H9 (cell line): ENCODE measurements around the gene FAM9C. TPM values are rescaled to one million over a fixed set of nuclear protein-coding genes. Genes with fewer than 3 reads are reported as not detected.

Experiments used
- DNase-seq: peaks from one replicate; pipeline ENCODE4 v3.0.0-alpha.2; 2017
- H2AFZ ChIP-seq: one replicate; pipeline ENCODE4 v1.6.1; 2013; ENCODE audit warnings: mild to moderate bottlenecking, low read length, control low read depth, moderate library complexity
- H2AK5ac ChIP-seq: 2 replicates; pipeline ENCODE4 v1.6.1; 2013; ENCODE audit warnings: low read length, control low read depth, mixed read lengths; ENCODE audit not compliant: insufficient read length
- H2BK120ac ChIP-seq: one replicate; pipeline ENCODE4 v1.6.1; 2013; ENCODE audit warnings: low read depth, mild to moderate bottlenecking, low read length, control low read depth, inconsistent platforms; ENCODE audit not compliant: poor library complexity, severe bottlenecking
- H2BK12ac ChIP-seq: 2 replicates; pipeline ENCODE4 v1.6.1; 2013; ENCODE audit warnings: low read length, control low read depth, mixed read lengths, low read depth; ENCODE audit not compliant: insufficient read length
- H2BK15ac ChIP-seq: 2 replicates; pipeline ENCODE4 v1.6.1; 2013; ENCODE audit warnings: low read depth, low read length, control low read depth
- H2BK20ac ChIP-seq: one replicate; pipeline ENCODE4 v1.6.1; 2013; ENCODE audit warnings: low read depth, mild to moderate bottlenecking, low read length, control low read depth, inconsistent platforms; ENCODE audit not compliant: poor library complexity, severe bottlenecking
- H2BK5ac ChIP-seq: 2 replicates; pipeline ENCODE4 v1.6.1; 2013; ENCODE audit warnings: low read length, control low read depth, mixed read lengths; ENCODE audit not compliant: insufficient read length
- H3K14ac ChIP-seq: 2 replicates; pipeline ENCODE4 v1.6.1; 2013; ENCODE audit warnings: low read length, control low read depth; ENCODE audit not compliant: insufficient read depth
- H3K18ac ChIP-seq: 2 replicates; pipeline ENCODE4 v1.6.1; 2013; ENCODE audit warnings: low read depth, mild to moderate bottlenecking, mixed read lengths, low read length, control low read depth; ENCODE audit not compliant: insufficient read length
- H3K23ac ChIP-seq: 2 replicates; pipeline ENCODE4 v1.6.1; 2013; ENCODE audit warnings: low read length, control low read depth, mixed read lengths, low read depth; ENCODE audit not compliant: insufficient read length
- H3K23me2 ChIP-seq: 2 replicates; pipeline ENCODE4 v1.6.1; 2013; ENCODE audit warnings: low read depth, mild to moderate bottlenecking, mixed read lengths, low read length, control low read depth; ENCODE audit not compliant: insufficient read length, poor library complexity, severe bottlenecking
- H3K27ac ChIP-seq: 2 replicates; pipeline ENCODE4 v1.5.1; 2013; ENCODE audit warnings: low read length, control low read depth, mixed read lengths, low read depth; ENCODE audit not compliant: insufficient read length
- H3K27me3 ChIP-seq: 2 replicates; pipeline ENCODE4 v1.6.1; 2013; ENCODE audit warnings: low read length, control low read depth, inconsistent platforms; ENCODE audit not compliant: insufficient read depth
- H3K4ac ChIP-seq: 2 replicates; pipeline ENCODE4 v1.6.1; 2013; ENCODE audit warnings: low read depth, mild to moderate bottlenecking, control low read depth, inconsistent platforms, low read length, moderate library complexity
- H3K4me1 ChIP-seq: 2 replicates; pipeline ENCODE4 v1.6.1; 2013; ENCODE audit warnings: low read length, control low read depth, inconsistent platforms; ENCODE audit not compliant: insufficient read depth
- H3K4me2 ChIP-seq: 2 replicates; pipeline ENCODE4 v1.6.1; 2013; ENCODE audit warnings: low read length, control low read depth, mixed read lengths; ENCODE audit not compliant: insufficient read length, insufficient read depth
- H3K56ac ChIP-seq: 2 replicates; pipeline ENCODE4 v1.6.1; 2013; ENCODE audit warnings: low read depth, mild to moderate bottlenecking, mixed read lengths, low read length, control low read depth; ENCODE audit not compliant: insufficient read length
- H3K79me1 ChIP-seq: 2 replicates; pipeline ENCODE4 v1.6.1; 2013; ENCODE audit warnings: low read depth, mild to moderate bottlenecking, moderate library complexity, low read length, control low read depth, inconsistent platforms; ENCODE audit not compliant: insufficient read depth, poor library complexity, severe bottlenecking
- H3K79me2 ChIP-seq: 2 replicates; pipeline ENCODE4 v1.6.1; 2013; ENCODE audit warnings: low read length, control low read depth, inconsistent platforms; ENCODE audit not compliant: insufficient read depth
- H3K9ac ChIP-seq: 2 replicates; pipeline ENCODE4 v1.6.1; 2013; ENCODE audit warnings: low read length, control low read depth, mixed read lengths; ENCODE audit not compliant: insufficient read length; ENCODE audit errors: extremely low read depth
- H3K9me3 ChIP-seq: one replicate; pipeline ENCODE4 v1.6.1; 2013; ENCODE audit warnings: low read depth, low read length, inconsistent platforms; ENCODE audit not compliant: control insufficient read depth
- H3T11ph ChIP-seq: one replicate; pipeline ENCODE4 v1.6.1; 2013; ENCODE audit warnings: mild to moderate bottlenecking, low read length, control low read depth, inconsistent platforms
- H4K20me1 ChIP-seq: one replicate; pipeline ENCODE4 v1.6.1; 2013; ENCODE audit not compliant: control insufficient read depth, insufficient read length, insufficient read depth
- H4K5ac ChIP-seq: 2 replicates; pipeline ENCODE4 v1.6.1; 2013; ENCODE audit warnings: low read depth, mild to moderate bottlenecking, mixed read lengths, low read length, control low read depth; ENCODE audit not compliant: insufficient read length
- H4K8ac ChIP-seq: replicated peaks from 2 replicates; pipeline ENCODE4 v1.6.1; 2013; ENCODE audit warnings: low read length, control low read depth, mixed read lengths, low read depth; ENCODE audit not compliant: insufficient read length
- H4K91ac ChIP-seq: 2 replicates; pipeline ENCODE4 v1.6.1; 2013; ENCODE audit warnings: low read depth, mild to moderate bottlenecking, moderate library complexity, mixed read lengths, low read length, control low read depth; ENCODE audit not compliant: insufficient read length
- H3K27ac Mint-ChIP-seq, 3 experiments: 2 replicates in 2 of 3; 3 replicates in 1 of 3; pipeline ENCODE4 v1.8.0; 2020 to 2021; ENCODE audit warnings: mixed read lengths in 3 of 3, mild to moderate bottlenecking in 1 of 3, moderate library complexity in 1 of 3
- H3K27me3 Mint-ChIP-seq: 2 replicates; pipeline ENCODE4 v1.8.0; 2021; ENCODE audit warnings: low read depth, mild to moderate bottlenecking, moderate library complexity, mixed read lengths
- H3K36me3 Mint-ChIP-seq, 3 experiments: 2 replicates in 2 of 3; 3 replicates in 1 of 3; pipeline ENCODE4 v1.8.0; 2020 to 2021; ENCODE audit warnings: low read depth in 3 of 3, mixed read lengths in 3 of 3; ENCODE audit not compliant: insufficient read depth in 1 of 3
- H3K4me1 Mint-ChIP-seq, 2 experiments: 2 replicates each; pipeline ENCODE4 v1.8.0; 2020; ENCODE audit warnings: mixed read lengths in 2 of 2
- H3K4me3 Mint-ChIP-seq, 2 experiments: 2 replicates in 1 of 2; 3 replicates in 1 of 2; pipeline ENCODE4 v1.8.0; 2020 to 2021; ENCODE audit warnings: mild to moderate bottlenecking in 2 of 2, mixed read lengths in 2 of 2, moderate library complexity in 1 of 2
- H3K9me3 Mint-ChIP-seq, 2 experiments: 2 replicates in 1 of 2; 3 replicates in 1 of 2; pipeline ENCODE4 v1.8.0; 2020; ENCODE audit warnings: mild to moderate bottlenecking in 2 of 2, mixed read lengths in 2 of 2, moderate library complexity in 1 of 2
- WGBS: extraction: QIAGEN DNeasy Blood & Tissue Kit; methylation state at CpG from one replicate; pipeline ENCODE4 v1.1.7; 2013; ENCODE audit warnings: missing lambda C conversion rate, low lambda C conversion rate, mixed read lengths; ENCODE audit not compliant: insufficient read length; ENCODE audit errors: extremely low coverage; 5-methylcytosine and 5-hydroxymethylcytosine counted together
- total RNA-seq: library from RNA; stranded (reverse); gene quantifications from 2 replicates; pipeline ENCODE4 v1.2.1, GENCODE V29; 2021
- TF ChIP-seq, protein P1 (sequence below): fragments of 200-600 bp; sonication (generic); conservative IDR thresholded peaks from 3 replicates; pipeline ENCODE4 v1.8.0; 2021; ENCODE audit warnings: antibody characterized with exemption, mild to moderate bottlenecking

FAM9C gene
- total RNA-seq, 1 experiment from 2014 or later: not detected

DNA sequence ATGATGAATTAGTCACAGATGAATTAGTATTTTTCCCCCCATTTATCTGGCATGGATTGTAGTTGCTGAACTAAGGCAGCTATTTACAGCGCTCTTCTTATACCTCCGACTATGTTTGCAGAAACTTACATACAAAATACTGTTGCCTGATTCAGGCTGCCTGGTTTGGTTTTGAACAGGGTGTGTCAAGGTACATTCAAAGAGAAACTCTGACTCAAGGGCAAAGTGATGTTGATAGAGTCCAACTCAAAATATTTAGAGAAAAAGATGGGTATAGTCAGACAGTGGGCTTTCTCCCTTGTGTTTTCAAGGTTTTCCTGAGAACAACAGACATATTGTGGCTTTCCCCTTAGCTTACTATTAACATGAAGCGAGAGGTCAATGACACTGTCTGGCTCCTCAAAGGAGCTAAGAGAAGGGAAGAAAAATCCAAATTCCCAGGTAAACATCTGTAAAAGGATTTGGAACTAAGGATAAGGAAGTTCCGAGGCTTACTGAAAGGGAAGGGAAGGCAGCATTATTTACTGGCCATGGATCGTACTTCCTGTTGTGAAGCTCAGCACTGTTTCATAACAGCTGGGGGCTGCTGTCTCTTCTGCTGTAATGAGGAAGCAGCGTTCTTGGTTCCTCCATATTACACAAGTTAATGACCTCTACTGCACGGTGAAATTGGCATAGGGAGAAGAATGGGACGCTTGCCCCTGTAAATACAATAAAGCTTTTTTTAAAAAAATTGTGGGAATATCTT is 30.9 kb downstream of the FAM9C start:
- H3K4me1 Mint-ChIP-seq: peaks cover 21 to 26% of the 10 kb centered on the region in 2 experiments
- no peak overlapping the region for H4K8ac ChIP-seq
- H2BK120ac ChIP-seq: no peak overlapping the region
- no peak overlapping the region for H3K4ac ChIP-seq
- no peak overlapping the region for H4K5ac ChIP-seq
- no peak overlapping the region for H3K4me3 Mint-ChIP-seq
- H4K91ac ChIP-seq: no peak overlapping the region
- H3K23me2 ChIP-seq: no peaks in the 10 kb centered on the region
- no peak overlapping the region for H3K27ac Mint-ChIP-seq
- no peak overlapping the region for H3K4me2 ChIP-seq
- DNase-seq: no peak
- no peak overlapping the region for H3K23ac ChIP-seq
- H2BK15ac ChIP-seq: no peak overlapping the region
- no peak overlapping the region for H2BK5ac ChIP-seq
- no peak overlapping the region for H2AFZ ChIP-seq
- no peak overlapping the region for H3K27ac ChIP-seq
- H3K18ac ChIP-seq: no peak overlapping the region
- H3K14ac ChIP-seq: no peak overlapping the region
- no peak overlapping the region for H3T11ph ChIP-seq
- no peak overlapping the region for H2BK12ac ChIP-seq
- no peak overlapping the region for H3K9ac ChIP-seq
- no peaks in the 10 kb centered on the region for H4K20me1 ChIP-seq
- H3K4me1 ChIP-seq: no peaks in the 10 kb centered on the region
- H3K79me1 ChIP-seq: no peaks in the 10 kb centered on the region
- peaks cover 55 to 68% of the 10 kb centered on the region in 2 experiments for H3K9me3 Mint-ChIP-seq
- peaks cover 2 to 5% (median 2%) of the 10 kb centered on the region in 3 experiments; a peak in 2 of 7 replicates for H3K36me3 Mint-ChIP-seq
- no peaks in the 10 kb centered on the region for H3K27me3 ChIP-seq
- H3K56ac ChIP-seq: no peak overlapping the region
- TF ChIP-seq, protein P1, sequence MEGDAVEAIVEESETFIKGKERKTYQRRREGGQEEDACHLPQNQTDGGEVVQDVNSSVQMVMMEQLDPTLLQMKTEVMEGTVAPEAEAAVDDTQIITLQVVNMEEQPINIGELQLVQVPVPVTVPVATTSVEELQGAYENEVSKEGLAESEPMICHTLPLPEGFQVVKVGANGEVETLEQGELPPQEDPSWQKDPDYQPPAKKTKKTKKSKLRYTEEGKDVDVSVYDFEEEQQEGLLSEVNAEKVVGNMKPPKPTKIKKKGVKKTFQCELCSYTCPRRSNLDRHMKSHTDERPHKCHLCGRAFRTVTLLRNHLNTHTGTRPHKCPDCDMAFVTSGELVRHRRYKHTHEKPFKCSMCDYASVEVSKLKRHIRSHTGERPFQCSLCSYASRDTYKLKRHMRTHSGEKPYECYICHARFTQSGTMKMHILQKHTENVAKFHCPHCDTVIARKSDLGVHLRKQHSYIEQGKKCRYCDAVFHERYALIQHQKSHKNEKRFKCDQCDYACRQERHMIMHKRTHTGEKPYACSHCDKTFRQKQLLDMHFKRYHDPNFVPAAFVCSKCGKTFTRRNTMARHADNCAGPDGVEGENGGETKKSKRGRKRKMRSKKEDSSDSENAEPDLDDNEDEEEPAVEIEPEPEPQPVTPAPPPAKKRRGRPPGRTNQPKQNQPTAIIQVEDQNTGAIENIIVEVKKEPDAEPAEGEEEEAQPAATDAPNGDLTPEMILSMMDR: no peak
- H2BK20ac ChIP-seq: no peak overlapping the region
- no CpG with 5 or more reads among the region's 8 CpGs for WGBS
- 0 out of 2 replicates have a peak, but pooled peaks cover 2% of the 10 kb centered on the region for H3K27me3 Mint-ChIP-seq
- no peak overlapping the region for H2AK5ac ChIP-seq
- H3K79me2 ChIP-seq: no peaks in the 10 kb centered on the region
- H3K9me3 ChIP-seq: no peaks in the 10 kb centered on the region
